HepG2 (cell line): ENCODE data around the gene PTRH2. TPM values are rescaled to one million over a fixed set of nuclear protein-coding genes. Genes with fewer than 3 reads are reported as not detected.

Experiments
- ATAC-seq: fragments of 200-7000 bp; cut with Tn5 transposase; 3 replicates; pipeline ENCODE4 v1.9.1; 2020; ENCODE audit warnings: mild to moderate bottlenecking, moderate library complexity
- BruUV-seq: library from RNA; stranded (reverse); fragments of 400-500 nt; replicated peaks from 2 replicates; lab custom pipeline; 2021; lab: Mats Ljungman, UMichigan
- CTCF ChIA-PET: fragments of 300-600 bp; formaldehyde crosslinking; extraction: SDS; loops from one replicate; lab custom pipeline; 2021; ENCODE audit warnings: low total read pairs, inconsistent platforms, low intra/inter-chr PET ratio; lab: Yijun Ruan, JAX
- POLR2A ChIA-PET: fragments of 350-600 bp; sonication (Branson Sonifier 250); formaldehyde crosslinking; loops from one replicate; lab custom pipeline; 2020; ENCODE audit warnings: antibody characterized with exemption, inconsistent platforms; lab: Yijun Ruan, JAX
- DNase-seq: peaks from one replicate; pipeline ENCODE4 v3.0.0-alpha.2; 2015; ENCODE audit warnings: low spot score
- FAIRE-seq: peaks from 3 replicates; lab custom pipeline; 2011; peaks lifted over from hg19 to GRCh38; lab: Jason Lieb, UNC
- H2AFZ ChIP-seq: one replicate; pipeline ENCODE4 v1.6.1; 2011; ENCODE audit warnings: low read length, inconsistent platforms
- H3K27ac ChIP-seq: fragments of 300-600 bp; 3 replicates; pipeline ENCODE4 v1.8.0; 2011; ENCODE audit warnings: mixed run types, mild to moderate bottlenecking, mixed read lengths, low read length, inconsistent platforms; ENCODE audit not compliant: insufficient read depth; ENCODE audit errors: extremely low read length
- H3K27me3 ChIP-seq, 2 experiments: fragments of 200-600 bp in 1 of 2; 2 replicates in 1 of 2; 3 replicates in 1 of 2; pipeline versions ENCODE4 v1.6.0 to v1.8.0; 2011; ENCODE audit warnings: low read length in 2 of 2, mild to moderate bottlenecking in 2 of 2, moderate library complexity in 2 of 2, inconsistent platforms in 1 of 2; ENCODE audit not compliant: insufficient read depth in 2 of 2, control insufficient read depth in 1 of 2
- H3K36me3 ChIP-seq, 2 experiments: fragments of 200-600 bp in 1 of 2; replicated peaks in 1 of 2; 2 replicates in 1 of 2; 3 replicates in 1 of 2; pipeline versions ENCODE4 v1.5.1 to v1.8.0; 2011; ENCODE audit warnings: low read length in 2 of 2, inconsistent platforms in 1 of 2; ENCODE audit not compliant: insufficient read depth in 2 of 2, control insufficient read depth in 1 of 2
- H3K4me1 ChIP-seq: 2 replicates; pipeline ENCODE4 v1.5.1; 2012; ENCODE audit warnings: low read length, inconsistent platforms; ENCODE audit not compliant: insufficient read depth
- H3K4me2 ChIP-seq: 2 replicates; pipeline ENCODE4 v1.6.0; 2011; ENCODE audit warnings: low read depth, low read length, inconsistent platforms
- H3K4me3 ChIP-seq, 3 experiments: fragments of 200-600 bp in 1 of 3; sonication (generic), shearing (Covaris generic) in 1 of 3; replicated peaks in 1 of 3; 2 replicates each; pipeline ENCODE4 v1.5.1; 2011 to 2016; ENCODE audit warnings: low read length in 3 of 3, inconsistent platforms in 2 of 3, low read depth in 2 of 3, mild to moderate bottlenecking in 2 of 3, control low read depth in 1 of 3, mixed read lengths in 1 of 3; ENCODE audit not compliant: insufficient read depth in 1 of 3
- H3K79me2 ChIP-seq: one replicate; pipeline ENCODE4 v1.6.1; 2011; ENCODE audit warnings: low read length, inconsistent platforms; ENCODE audit not compliant: insufficient read depth
- H3K9ac ChIP-seq: 2 replicates; pipeline ENCODE4 v1.6.0; 2011; ENCODE audit warnings: mild to moderate bottlenecking, low read depth, low read length, inconsistent platforms; ENCODE audit not compliant: insufficient read depth
- H3K9me3 ChIP-seq: 2 replicates; pipeline ENCODE4 v1.5.1; 2012; ENCODE audit warnings: mild to moderate bottlenecking, low read length
- H4K20me1 ChIP-seq: 2 replicates; pipeline ENCODE4 v1.6.0; 2011; ENCODE audit warnings: inconsistent platforms, mild to moderate bottlenecking, low read length, moderate library complexity; ENCODE audit not compliant: insufficient read depth
- CEBPB ChIP-seq: IDR thresholded peaks from 2 replicates; pipeline ENCODE4 v1.6.1; 2011; ENCODE audit warnings: low read depth, low read length, improper control_type of control experiment, borderline replicate concordance
- CEBPG ChIP-seq: IDR thresholded peaks from 2 replicates; pipeline ENCODE4 v1.6.1; 2016
- CREB1 ChIP-seq, 2 experiments: fragments of 450-650 bp in 1 of 2; IDR thresholded peaks; 2 replicates each; pipeline ENCODE4 v1.6.1; 2016 to 2017; ENCODE audit warnings: control low read depth in 1 of 2, mild to moderate bottlenecking in 1 of 2, missing compliant biosample characterization in 1 of 2, missing genetic modification characterization in 1 of 2
- JUNB ChIP-seq: sonication (generic); formaldehyde crosslinking; IDR thresholded peaks from 2 replicates; pipeline ENCODE4 v1.8.0; 2022; ENCODE audit warnings: missing genetic modification reagents, mild to moderate bottlenecking, borderline replicate concordance
- PHB2 ChIP-seq: fragments of 450-650 bp; IDR thresholded peaks from 2 replicates; pipeline ENCODE4 v1.6.1; 2018; ENCODE audit not compliant: partially characterized antibody
- TERF1 ChIP-seq: sonication (generic); formaldehyde crosslinking; IDR thresholded peaks from 2 replicates; pipeline ENCODE4 v1.8.0; 2022; ENCODE audit warnings: mild to moderate bottlenecking, missing genetic modification reagents, moderate library complexity
- YEATS4 ChIP-seq: sonication (generic); formaldehyde crosslinking; IDR thresholded peaks from 2 replicates; pipeline ENCODE4 v1.4.0; 2020; ENCODE audit warnings: missing genetic modification reagents, borderline replicate concordance
- ZBTB14 ChIP-seq: sonication (generic); formaldehyde crosslinking; IDR thresholded peaks from 2 replicates; pipeline ENCODE4 v1.4.0; 2020; ENCODE audit warnings: missing genetic modification reagents
- ZNF12 ChIP-seq: sonication (generic); formaldehyde crosslinking; IDR thresholded peaks from 2 replicates; pipeline ENCODE4 v1.5.0; 2020; ENCODE audit warnings: missing genetic modification reagents
- ZNF274 ChIP-seq: sonication (generic); formaldehyde crosslinking; IDR thresholded peaks from 2 replicates; pipeline ENCODE4 v1.5.1; 2020; ENCODE audit warnings: mild to moderate bottlenecking, missing genetic modification reagents
- WGBS: methylation state at CpG from one replicate; pipeline ENCODE4 v1.1.6; 2017; ENCODE audit warnings: low lambda C conversion rate; 5-methylcytosine and 5-hydroxymethylcytosine counted together
- in situ Hi-C: cut with HindIII; loops from 2 replicates; pipeline ENCODE4 v1.10.0; 2017; ENCODE audit warnings: low pct_unique_long_range_greater_than_20kb; ENCODE audit not compliant: extremely low pct_ligation_motif_present
- intact Hi-C: fragments of 100-400 bp; cut with micrococcal nuclease; formaldehyde crosslinking; loops from one replicate; pipeline ENCODE4 v1.10.0; 2022; ENCODE audit not compliant: unreplicated experiment
- polyA plus RNA-seq, 8 experiments: library from polyadenylated mRNA; depleted of rRNA in 3 of 8; stranded (reverse) in 7 of 8; unstranded in 1 of 8; fragments of >200 nt; fragmentation: Illumina TruSeq in 4 of 8; extraction: Trizol in 4 of 8; gene quantifications; 2 replicates each; pipeline versions ENCODE4 v1.2.1 to v1.2.3, GENCODE V29; 2011 to 2016; ENCODE audit warnings: low read depth in 4 of 8, missing spikeins in 1 of 8, mixed read lengths in 1 of 8; ENCODE audit not compliant: insufficient read depth in 1 of 8
- total RNA-seq, 5 experiments: library from RNA; depleted of rRNA; stranded (reverse); fragments of >200 nt; fragmentation: Illumina TruSeq; extraction: Trizol; gene quantifications; 2 replicates each; pipeline ENCODE4 v1.2.3, GENCODE V29; 2016; ENCODE audit warnings: low read depth in 1 of 5
- TF ChIP-seq, protein P1 (sequence below): IDR thresholded peaks from 2 replicates; pipeline ENCODE4 v1.6.1; 2012; ENCODE audit warnings: low read depth, low read length, improper control_type of control experiment
- TF ChIP-seq, protein P2 (sequence below): sonication (generic); formaldehyde crosslinking; IDR thresholded peaks from 2 replicates; pipeline ENCODE4 v1.4.0; 2020; ENCODE audit warnings: missing genetic modification reagents, borderline replicate concordance

The PTRH2 gene
- total and polyA plus RNA-seq, 2 of the 13 experiments (the other 11 are each of a cell fraction or from before 2014, with no cell fraction given), result 67.7 to 83.3 TPM

DNA sequence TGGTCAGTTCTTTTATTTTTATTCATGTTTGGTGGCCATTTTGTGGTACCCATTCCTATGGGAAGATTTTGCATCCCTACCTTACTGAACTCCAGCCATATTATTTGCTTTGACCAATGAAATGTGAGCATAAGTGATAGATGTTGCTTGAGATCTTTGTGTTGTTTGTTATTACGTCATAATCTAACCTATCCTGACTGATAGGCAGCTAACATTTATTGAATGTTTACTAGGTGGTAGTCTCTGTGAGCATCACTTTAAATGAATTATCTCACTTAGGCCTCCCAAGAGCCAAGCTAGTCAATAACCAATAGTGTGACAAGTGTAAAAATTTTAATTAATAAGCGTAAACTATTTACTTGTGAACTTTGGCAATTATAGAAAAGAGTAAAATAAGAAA lies 37.8 kb upstream of the PTRH2 start:
- DNase-seq (no peak), FAIRE-seq (no peak), ATAC-seq (no peak)
- Histone ChIP-seq H3K9me3 (peaks cover 13% of the 10 kb centered on the region), H3K4me2 (no peak overlapping the region), H2AFZ (no peak overlapping the region), H3K79me2 (no peaks in the 10 kb centered on the region), H4K20me1 (no peaks in the 10 kb centered on the region; the same call in 1 of the 2 replicates), H3K36me3 (peaks cover 1 to 14% of the 10 kb centered on the region in 2 experiments; a peak in 4 of 5 replicates), H3K27ac (no peak overlapping the region), H3K27me3 (no peaks in the 10 kb centered on the region), H3K4me3 (no peak overlapping the region), H3K9ac (no peak overlapping the region), H3K4me1 (peaks cover 5% of the 10 kb centered on the region; the same call in 1 of the 2 replicates)
- intact Hi-C loops (no loop called here), in situ Hi-C loops (loop anchor here (10.0 kb wide), 1 partner anchor 290 kb away; no protein-coding TSS in a partner anchor)
- TF ChIP-seq ZNF274 (CRISPR knock-in tag) (no peak), CREB1 (IDR thresholded peaks at IDR 0.05) (no peak), CREB1 (CRISPR knock-in tag; IDR thresholded peaks at IDR 0.05) (0 out of 2 replicates have a peak, but pooled peaks have one; percentile 12), CEBPB (peak; percentile 77), TERF1 (no peak), JUNB (CRISPR knock-in tag) (no peak), ZBTB14 (CRISPR knock-in tag) (no peak), YEATS4 (CRISPR knock-in tag) (no peak), PHB2 (no peak), ZNF12 (CRISPR knock-in tag) (peak; percentile 72), CEBPG (CRISPR knock-in tag) (0 out of 2 replicates have a peak, but pooled peaks have one; percentile 8)
- TF ChIP-seq, protein P1, sequence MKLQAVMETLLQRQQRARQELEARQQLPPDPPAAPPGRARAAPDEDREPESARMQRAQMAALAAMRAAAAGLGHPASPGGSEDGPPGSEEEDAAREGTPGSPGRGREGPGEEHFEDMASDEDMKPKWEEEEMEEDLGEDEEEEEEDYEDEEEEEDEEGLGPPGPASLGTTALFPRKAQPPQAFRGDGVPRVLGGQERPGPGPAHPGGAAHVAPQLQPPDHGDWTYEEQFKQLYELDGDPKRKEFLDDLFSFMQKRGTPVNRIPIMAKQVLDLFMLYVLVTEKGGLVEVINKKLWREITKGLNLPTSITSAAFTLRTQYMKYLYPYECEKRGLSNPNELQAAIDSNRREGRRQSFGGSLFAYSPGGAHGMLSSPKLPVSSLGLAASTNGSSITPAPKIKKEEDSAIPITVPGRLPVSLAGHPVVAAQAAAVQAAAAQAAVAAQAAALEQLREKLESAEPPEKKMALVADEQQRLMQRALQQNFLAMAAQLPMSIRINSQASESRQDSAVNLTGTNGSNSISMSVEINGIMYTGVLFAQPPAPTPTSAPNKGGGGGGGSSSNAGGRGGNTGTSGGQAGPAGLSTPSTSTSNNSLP, result no peak
- TF ChIP-seq, protein P2, sequence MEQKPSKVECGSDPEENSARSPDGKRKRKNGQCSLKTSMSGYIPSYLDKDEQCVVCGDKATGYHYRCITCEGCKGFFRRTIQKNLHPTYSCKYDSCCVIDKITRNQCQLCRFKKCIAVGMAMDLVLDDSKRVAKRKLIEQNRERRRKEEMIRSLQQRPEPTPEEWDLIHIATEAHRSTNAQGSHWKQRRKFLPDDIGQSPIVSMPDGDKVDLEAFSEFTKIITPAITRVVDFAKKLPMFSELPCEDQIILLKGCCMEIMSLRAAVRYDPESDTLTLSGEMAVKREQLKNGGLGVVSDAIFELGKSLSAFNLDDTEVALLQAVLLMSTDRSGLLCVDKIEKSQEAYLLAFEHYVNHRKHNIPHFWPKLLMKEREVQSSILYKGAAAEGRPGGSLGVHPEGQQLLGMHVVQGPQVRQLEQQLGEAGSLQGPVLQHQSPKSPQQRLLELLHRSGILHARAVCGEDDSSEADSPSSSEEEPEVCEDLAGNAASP (CRISPR knock-in tag), result no peak
- ChIA-PET POLR2A (interaction anchor here (1.3 kb wide), 1 partner anchor 101 kb away, joined by 5 read pairs; no protein-coding TSS in a partner anchor), CTCF (no interaction called here)
- WGBS, result 97% methylated on average over 2 of the region's 2 CpGs
- BruUV-seq, result no TSS peak
